GM21526 (cell line): Measurements from ENCODE around the gene ST8SIA5.

Experiments used
- ATAC-seq: cut with Tn5 transposase; IDR thresholded peaks from one replicate; pipeline ENCODE4 v1.9.1; 2021; ENCODE audit warnings: moderate library complexity; ENCODE audit not compliant: unreplicated experiment, low FRiP score

Gene ST8SIA5

GRCh38 chr18:46715062-46715461 is 41.8 kb downstream of the ST8SIA5 start:
- no peak for ATAC-seq

GRCh38 chr18:46712406-46712805 is 44.4 kb downstream of the ST8SIA5 start:
- no peak for ATAC-seq

GRCh38 chr18:46711444-46711863 is 45.4 kb downstream of the ST8SIA5 start:
- ATAC-seq = no peak

- no peak for ATAC-seq
These were observed 49.9 kb downstream of the ST8SIA5 start for GRCh38 chr18:46706968-46707367.

- no peak for ATAC-seq
These were observed 51.3 kb downstream of the ST8SIA5 start for GRCh38 chr18:46705521-46705920.

GRCh38 chr18:46704816-46705215 is 52.0 kb downstream of the ST8SIA5 start:
- no peak for ATAC-seq

- ATAC-seq = no peak
These were observed 52.7 kb downstream of the ST8SIA5 start for GRCh38 chr18:46704189-46704588.

- no peak for ATAC-seq
These were observed 54.4 kb downstream of the ST8SIA5 start for GRCh38 chr18:46702471-46702870.

- no peak for ATAC-seq
These were observed 56.6 kb downstream of the ST8SIA5 start for GRCh38 chr18:46700066-46700824.

- no peak for ATAC-seq
These were observed 60.2 kb downstream of the ST8SIA5 start for GRCh38 chr18:46696702-46697101.

GRCh38 chr18:46696268-46696667 is 60.6 kb downstream of the ST8SIA5 start:
- no peak for ATAC-seq

- no peak for ATAC-seq
These were observed 62.9 kb downstream of the ST8SIA5 start for GRCh38 chr18:46693996-46694395.

- ATAC-seq = no peak
These were observed 67.9 kb downstream of the ST8SIA5 start for GRCh38 chr18:46688853-46689525.

- ATAC-seq = no peak
These were observed 70.7 kb downstream of the ST8SIA5 start for GRCh38 chr18:46686186-46686585.

- no peak for ATAC-seq
These were observed 73.6 kb downstream of the ST8SIA5 start for GRCh38 chr18:46683252-46683651.

GRCh38 chr18:46680784-46681695 is 75.8 kb downstream of the ST8SIA5 start:
- no peak for ATAC-seq

- no peak for ATAC-seq
These were observed 76.8 kb downstream of the ST8SIA5 start for GRCh38 chr18:46679846-46680598.

GRCh38 chr18:46678785-46679399 is 78.0 kb downstream of the ST8SIA5 start:
- ATAC-seq = no peak

- ATAC-seq = no peak
These were observed 78.8 kb downstream of the ST8SIA5 start for GRCh38 chr18:46678041-46678440.

- no peak for ATAC-seq
These were observed 79.2 kb downstream of the ST8SIA5 start for GRCh38 chr18:46677611-46678010.
